Measurements from ENCODE around the gene TBK1. TPM values are rescaled to one million over a fixed set of nuclear protein-coding genes. Genes with fewer than 3 reads are reported as not detected.

The TBK1 gene
- total and polyA plus RNA-seq, 10 donors: 13.9 to 55.2 (median 34.9) TPM

- Histone ChIP-seq H3K9me3 (no peaks in the 10 kb centered on the region), H3K4me3 (no peak overlapping the region), H3K27me3 (replicated peaks in 1 of 7) (no peaks in the 10 kb centered on the region), H3K27ac (no peak overlapping the region), H3K36me3 (peaks cover 3 to 100% (median 82%) of the 10 kb centered on the region in 6 donors), H3K4me1 (no peaks in the 10 kb centered on the region)
- 93 to 98% (median 97%) methylated on average over 3 of the region's 3 CpGs for WGBS, 5 donors
- intact Hi-C loops (cut with DNase I; ENCODE audit: low total_unique reads): no loop called here
- DNase-seq: no peak
- TF ChIP-seq POLR2A (IDR thresholded peaks at IDR 0.05): no peak
- TF ChIP-seq CTCF (IDR thresholded peaks at IDR 0.05 in 8 of 11, conservative IDR thresholded peaks at IDR 0.05 in 3 of 11): no peak
- no peak for TF ChIP-seq POLR2AphosphoS5 (IDR thresholded peaks at IDR 0.05)
Observed at GRCh38 chr12:64486657-64487056, 34.7 kb downstream of the TBK1 start.

GRCh38 chr12:64491718-64492117, 39.8 kb downstream of the TBK1 start:
- TF ChIP-seq POLR2AphosphoS5 (IDR thresholded peaks at IDR 0.05): no peak
- TF ChIP-seq POLR2A (IDR thresholded peaks at IDR 0.05): no peak
- no peak for TF ChIP-seq CTCF (IDR thresholded peaks at IDR 0.05 in 8 of 11, conservative IDR thresholded peaks at IDR 0.05 in 3 of 11)
- Histone ChIP-seq H3K4me1 (peaks cover 0 to 8% (median 0%) of the 10 kb centered on the region in 6 donors), H3K36me3 (peaks cover 6 to 100% (median 88%) of the 10 kb centered on the region in 6 donors), H3K27ac (no peak overlapping the region), H3K9me3 (no peaks in the 10 kb centered on the region), H3K27me3 (replicated peaks in 1 of 7) (no peaks in the 10 kb centered on the region), H3K4me3 (no peak overlapping the region)
- WGBS, 5 donors: 77 to 88% (median 85%) methylated on average over 1 of the region's 1 CpG
- no peak for DNase-seq
- intact Hi-C loops (cut with DNase I; ENCODE audit: low total_unique reads): no loop called here

GRCh38 chr12:64493513-64493912, 41.6 kb downstream of the TBK1 start:
- 92 to 99% (median 97%) methylated on average over 3 of the region's 3 CpGs for WGBS, 5 donors
- H3K36me3 ChIP-seq: peaks cover 11 to 100% (median 94%) of the 10 kb centered on the region in 6 donors
- H3K27ac ChIP-seq: no peak overlapping the region
- no peaks in the 10 kb centered on the region for H3K27me3 ChIP-seq (replicated peaks in 1 of 7)
- H3K9me3 ChIP-seq: no peaks in the 10 kb centered on the region
- no peak for DNase-seq
- intact Hi-C loops (cut with DNase I; ENCODE audit: low total_unique reads): no loop called here
- no peak overlapping the region for H3K4me3 ChIP-seq
- TF ChIP-seq POLR2AphosphoS5 (IDR thresholded peaks at IDR 0.05) (no peak), POLR2A (IDR thresholded peaks at IDR 0.05) (no peak), CTCF (IDR thresholded peaks at IDR 0.05 in 8 of 11, conservative IDR thresholded peaks at IDR 0.05 in 3 of 11) (no peak)
- H3K4me1 ChIP-seq: peaks cover 0 to 8% (median 0%) of the 10 kb centered on the region in 6 donors

- no peaks in the 10 kb centered on the region for H3K9me3 ChIP-seq
- H3K4me3 ChIP-seq: no peak overlapping the region
- DNase-seq: no peak
- 80 to 85% (median 83%) methylated on average over 5 of the region's 5 CpGs for WGBS, 5 donors
- H3K4me1 ChIP-seq: peaks cover 0 to 8% (median 2%) of the 10 kb centered on the region in 6 donors
- intact Hi-C loops (cut with DNase I; ENCODE audit: low total_unique reads): no loop called here
- no peaks in the 10 kb centered on the region for H3K27me3 ChIP-seq (replicated peaks in 1 of 7)
- H3K27ac ChIP-seq: no peak overlapping the region
- peaks cover 9 to 100% (median 96%) of the 10 kb centered on the region in 6 donors for H3K36me3 ChIP-seq
- TF ChIP-seq POLR2A (IDR thresholded peaks at IDR 0.05) (no peak), CTCF (IDR thresholded peaks at IDR 0.05 in 8 of 11, conservative IDR thresholded peaks at IDR 0.05 in 3 of 11) (no peak)
Observed at GRCh38 chr12:64494998-64495729, 43.2 kb downstream of the TBK1 start.

All from spleen (tissue), 11 donors.